SJSA1 (cell line): ENCODE data around the gene MYL5. TPM values are rescaled to one million over a fixed set of nuclear protein-coding genes. Genes with fewer than 3 reads are reported as not detected.
A peak's percentile ranks its signal among the peaks of the same experiment; 100 is the strongest.
"Not testable (repeated sequence)": the region's sequence is repeated elsewhere in the genome, so short reads cannot be mapped to it uniquely, and the experiment has no call there.

Experiments
- DNase-seq, 2 experiments: peaks; one replicate each; pipeline ENCODE4 v3.0.0-alpha.2; 2015 to 2020; ENCODE audit warnings: low spot score in 2 of 2, low read depth in 1 of 2
- H3K27ac ChIP-seq: fragments of 250-450 bp; sonication (Bioruptor Pico); 2 replicates; pipeline ENCODE4 v1.5.1; 2020; ENCODE audit warnings: mild to moderate bottlenecking, moderate library complexity
- H3K27me3 ChIP-seq: fragments of 250-450 bp; sonication (Bioruptor Pico); replicated peaks from 2 replicates; pipeline ENCODE4 v1.5.1; 2020; ENCODE audit warnings: mild to moderate bottlenecking, moderate library complexity
- H3K36me3 ChIP-seq: fragments of 250-450 bp; sonication (Bioruptor Pico); 2 replicates; pipeline ENCODE4 v1.5.1; 2020; ENCODE audit warnings: mild to moderate bottlenecking
- H3K4me1 ChIP-seq: fragments of 250-450 bp; sonication (Bioruptor Pico); replicated peaks from 2 replicates; pipeline ENCODE4 v1.6.1; 2021; ENCODE audit warnings: mild to moderate bottlenecking
- H3K4me3 ChIP-seq: fragments of 250-450 bp; sonication (Bioruptor Pico); 2 replicates; pipeline ENCODE4 v1.5.1; 2020; ENCODE audit warnings: mild to moderate bottlenecking
- H3K9me3 ChIP-seq: fragments of 250-450 bp; sonication (Bioruptor Pico); replicated peaks from 2 replicates; pipeline ENCODE4 v1.5.1; 2020; ENCODE audit warnings: mild to moderate bottlenecking
- total RNA-seq: library from RNA; depleted of rRNA; stranded (reverse); fragments of >200 nt; shearing (Covaris generic); gene quantifications from 2 replicates; pipeline ENCODE4 v1.2.3, GENCODE V29; 2014

Gene MYL5
- total RNA-seq, 1 experiment from 2014 or later = 1.2 TPM

GRCh38 chr4:687048-687970 lies 13.0 kb downstream of the MYL5 start:
- H3K4me3 ChIP-seq = no peak overlapping the region
- H3K9me3 ChIP-seq = no peaks in the 10 kb centered on the region
- no peaks in the 10 kb centered on the region for H3K27me3 ChIP-seq
- peak; percentile 27 to 59 for DNase-seq
- H3K36me3 ChIP-seq = no peaks in the 10 kb centered on the region
- peaks cover 7% of the 10 kb centered on the region for H3K4me1 ChIP-seq
- H3K27ac ChIP-seq = no peak overlapping the region

GRCh38 chr4:687971-688853 lies 13.9 kb downstream of the MYL5 start:
- H3K9me3 ChIP-seq = no peaks in the 10 kb centered on the region
- DNase-seq = no peak
- no peak overlapping the region for H3K4me3 ChIP-seq
- H3K36me3 ChIP-seq = no peaks in the 10 kb centered on the region
- H3K27ac ChIP-seq = no peak overlapping the region
- peaks cover 7% of the 10 kb centered on the region for H3K4me1 ChIP-seq
- H3K27me3 ChIP-seq = no peaks in the 10 kb centered on the region

DNA sequence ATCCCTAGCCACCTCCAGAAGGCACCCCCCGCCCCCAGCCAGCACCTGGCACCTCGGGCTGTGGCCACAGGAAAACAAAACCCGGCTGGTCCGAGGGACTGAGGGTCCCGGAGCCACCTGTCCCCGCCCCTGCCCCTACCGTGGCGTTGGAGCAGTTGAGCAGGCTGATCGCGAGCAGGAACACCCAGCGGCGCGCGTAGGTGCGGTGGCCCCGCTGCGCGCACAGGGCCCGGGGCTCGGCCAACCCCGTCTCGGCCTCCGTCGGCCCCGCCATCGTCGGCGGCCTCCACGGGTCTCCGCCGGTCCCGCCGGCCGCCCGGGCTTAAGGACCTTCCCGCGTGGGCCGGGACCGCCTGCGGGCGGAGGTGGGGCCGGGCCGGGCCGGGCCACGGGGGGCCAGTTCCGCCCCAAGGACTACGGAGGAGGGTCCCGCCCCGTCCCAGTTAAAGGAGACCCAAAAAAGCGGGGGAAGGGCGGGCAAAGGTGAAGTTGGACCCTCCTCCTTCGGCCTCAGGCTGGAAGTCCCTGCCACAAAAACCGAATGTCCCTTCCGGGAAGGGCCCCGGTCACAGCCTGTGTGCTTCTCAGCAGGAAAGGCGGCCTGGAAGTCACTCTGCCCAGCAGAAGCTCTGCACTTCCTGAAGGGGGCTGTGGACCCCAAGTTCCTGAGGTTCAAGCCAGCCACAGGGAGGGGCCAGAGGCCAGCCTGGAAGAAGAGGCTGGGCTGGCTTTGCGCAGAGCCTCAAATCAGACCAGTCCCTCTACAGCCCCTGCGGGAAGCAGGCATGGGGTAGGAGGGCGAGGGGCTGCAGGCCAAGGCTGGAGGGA lies 14.7 kb downstream of the MYL5 start, which contains the start of gene SLC49A3:
TSS of gene SLC49A3 (minus strand) at position 298 of the 828 bp plus-strand sequence. CDS start at position 274, 24 bp downstream.
- Histone ChIP-seq H3K9me3 (no peaks in the 10 kb centered on the region), H3K4me3 (no peak within 1 kb of the TSS), H3K27me3 (no peaks in the 10 kb centered on the region), H3K27ac (no peak within 1 kb of the TSS), H3K4me1 (peaks cover 7% of the 10 kb centered on the region), H3K36me3 (no peaks in the 10 kb centered on the region)
- DNase-seq = no peak

DNA sequence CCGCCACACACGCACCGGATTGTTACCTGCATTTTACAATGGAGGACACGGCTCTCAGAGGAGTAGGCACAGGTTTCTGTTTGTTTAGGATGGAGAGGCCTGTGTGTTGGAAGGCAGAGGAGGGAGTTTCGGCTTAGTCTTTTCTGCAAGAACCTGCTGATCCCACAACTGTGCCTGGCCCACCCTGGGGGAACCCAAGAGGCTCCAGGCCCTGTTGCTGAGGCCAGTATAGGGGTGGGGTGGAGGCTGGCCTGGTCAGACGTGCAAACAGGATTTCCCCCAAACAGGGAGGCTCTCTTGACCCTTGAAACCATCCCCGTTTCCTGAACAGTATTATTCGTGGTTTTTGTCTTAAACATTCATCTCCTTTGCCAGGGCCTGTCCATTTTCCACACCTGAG lies 15.4 kb downstream of the MYL5 start:
- Histone ChIP-seq H3K36me3 (no peaks in the 10 kb centered on the region), H3K27me3 (no peaks in the 10 kb centered on the region), H3K4me1 (peaks cover 7% of the 10 kb centered on the region), H3K27ac (no peak overlapping the region), H3K9me3 (no peaks in the 10 kb centered on the region), H3K4me3 (no peak overlapping the region)
- DNase-seq = no peak

DNA sequence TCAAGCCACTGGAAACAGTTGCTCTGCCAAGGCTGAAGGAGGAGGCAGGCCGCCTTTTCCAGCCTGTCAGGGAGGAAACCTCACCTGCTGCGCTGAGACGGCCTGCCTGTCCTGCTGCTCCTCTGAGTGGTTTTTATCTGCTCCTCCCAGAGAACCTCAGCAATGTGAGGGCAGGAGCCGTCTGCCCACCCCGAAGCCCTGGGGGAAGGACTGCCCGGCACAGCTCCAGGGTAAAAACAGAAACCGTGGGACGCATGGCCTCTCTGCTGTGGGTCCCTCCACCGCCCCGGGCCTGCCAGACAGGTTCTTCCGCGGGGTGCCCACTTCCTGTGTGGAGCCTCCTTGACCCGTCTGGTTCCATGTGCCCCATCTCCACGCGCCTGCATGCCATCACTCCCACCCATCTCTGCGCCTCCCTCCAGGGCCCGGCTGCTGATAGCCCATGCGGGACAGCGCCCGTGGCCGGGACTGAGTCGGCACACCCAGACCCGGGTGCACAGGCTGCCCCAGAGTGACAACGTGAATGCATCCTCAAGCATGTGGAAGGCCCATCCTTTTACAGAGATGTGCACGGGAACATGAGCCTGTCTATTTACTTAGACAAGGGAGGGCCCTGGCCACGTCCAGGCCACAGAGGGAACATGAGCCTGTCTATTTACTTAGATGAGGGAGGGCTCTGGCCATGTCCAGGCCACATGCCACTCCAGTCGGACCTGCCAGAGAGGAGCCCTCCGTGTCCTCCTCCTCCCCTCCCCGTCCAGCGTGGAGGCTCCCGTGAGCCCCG lies 18.6 kb downstream of the MYL5 start:
- DNase-seq = no peak
- Histone ChIP-seq H3K4me1 (no peaks in the 10 kb centered on the region), H3K27me3 (no peaks in the 10 kb centered on the region), H3K27ac (no peak overlapping the region), H3K9me3 (no peaks in the 10 kb centered on the region), H3K4me3 (no peak overlapping the region), H3K36me3 (no peaks in the 10 kb centered on the region)

DNA sequence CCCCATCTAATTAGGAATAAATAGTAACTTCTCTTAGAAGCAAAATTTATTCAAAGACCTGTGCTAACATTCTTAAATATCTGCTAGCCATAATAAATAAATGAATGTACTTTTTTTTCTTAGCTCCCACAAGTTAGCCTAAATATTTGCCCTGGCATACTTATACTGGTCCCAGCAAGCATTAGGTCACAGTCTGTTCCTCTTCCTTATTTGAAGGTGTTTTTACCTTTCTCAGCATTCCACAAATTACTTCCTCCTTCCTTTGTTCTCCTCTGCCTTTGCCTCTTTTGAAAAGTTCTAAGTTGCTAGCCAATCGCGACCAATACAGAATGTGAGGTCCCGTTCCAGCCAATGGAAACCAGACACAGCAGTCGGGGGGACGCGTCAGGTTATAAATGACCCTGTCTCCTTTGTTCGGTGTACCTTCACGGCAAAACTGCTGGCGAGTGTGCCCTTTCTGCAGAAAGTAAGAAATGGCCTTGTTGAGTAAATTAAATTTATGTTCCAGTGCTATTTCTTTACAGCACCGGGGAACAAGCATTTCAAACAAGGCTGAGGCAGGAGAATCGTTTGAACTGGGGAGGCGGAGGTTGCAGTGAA lies 20.1 kb downstream of the MYL5 start:
- not testable (repeated sequence) for H3K4me3 ChIP-seq, H3K27me3 ChIP-seq, H3K27ac ChIP-seq, H3K36me3 ChIP-seq, H3K9me3 ChIP-seq, H3K4me1 ChIP-seq, DNase-seq

DNA sequence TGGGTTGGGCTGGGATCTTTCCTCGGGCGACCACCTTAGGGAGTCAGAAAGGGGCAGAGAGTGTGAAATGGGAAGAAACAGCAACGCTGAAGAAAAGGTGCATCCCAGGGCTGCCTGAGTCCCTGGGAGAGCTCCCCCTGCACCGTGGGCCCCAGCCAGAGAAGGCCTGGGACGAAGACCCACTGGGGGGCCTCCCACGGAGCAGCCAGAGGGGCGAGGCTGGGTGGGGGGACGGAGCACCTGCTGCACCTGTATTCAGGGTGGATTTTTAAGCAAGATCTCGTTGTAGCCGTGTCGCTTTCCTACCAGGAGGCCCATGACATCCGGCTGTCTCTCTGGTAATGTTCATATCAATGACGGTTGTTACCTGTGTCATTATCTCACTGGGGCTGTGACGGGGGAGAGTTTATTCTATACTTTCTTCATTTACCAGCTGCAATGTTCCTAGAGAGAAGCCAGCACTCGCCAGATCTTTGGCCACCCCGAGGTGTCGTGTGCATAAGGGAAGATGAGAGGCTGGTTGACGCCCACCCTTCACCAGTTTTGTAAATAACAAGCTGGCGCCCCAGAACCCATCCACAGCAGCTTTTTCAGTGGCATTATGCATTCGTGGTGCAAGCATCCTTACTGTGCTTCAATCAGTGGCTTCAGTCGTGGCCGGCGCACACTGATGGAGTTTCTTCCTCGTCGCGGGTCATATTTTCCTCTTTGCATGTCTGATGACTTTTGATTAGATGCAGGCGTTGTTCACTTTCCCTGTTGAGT lies 25.7 kb downstream of the MYL5 start:
- Histone ChIP-seq H3K27ac (no peak overlapping the region), H3K36me3 (no peaks in the 10 kb centered on the region), H3K4me1 (no peaks in the 10 kb centered on the region)

DNA sequence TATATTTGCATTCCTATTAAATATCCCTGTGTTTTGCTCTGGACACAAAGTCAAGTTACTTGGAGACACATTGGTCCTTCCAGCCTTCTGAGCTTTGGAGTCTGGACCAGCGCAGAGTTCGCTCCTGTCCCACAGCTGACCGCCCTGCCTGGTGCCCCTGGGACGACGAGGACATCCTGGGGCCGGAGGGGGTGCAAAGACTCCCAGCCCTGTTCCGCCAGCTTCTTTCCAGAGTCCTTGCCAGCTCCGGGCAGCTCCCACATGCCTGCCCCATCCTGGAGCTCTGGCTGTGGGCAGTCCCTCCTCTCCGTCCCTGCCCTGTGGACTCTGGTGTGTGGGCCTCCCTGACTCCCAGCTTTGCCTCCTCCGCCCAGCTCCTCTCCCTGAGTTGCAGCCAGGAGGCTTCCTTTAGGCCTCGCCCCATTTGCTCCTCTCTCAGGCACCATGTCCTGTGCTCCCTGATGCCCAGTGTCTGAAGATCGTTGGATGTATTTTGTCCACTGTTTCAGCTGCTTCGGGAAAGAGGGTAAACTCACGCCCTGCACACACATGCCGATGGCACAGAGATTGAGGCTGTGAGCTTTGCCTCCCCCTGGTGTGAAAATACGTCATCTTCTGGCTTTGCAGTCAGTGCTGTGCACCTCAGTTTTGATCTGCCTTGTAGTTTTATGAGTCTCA lies 26.4 kb downstream of the MYL5 start:
- no peak for DNase-seq
- H3K27me3 ChIP-seq = no peaks in the 10 kb centered on the region

More for the DNA sequence above, 25.7 kb downstream of the MYL5 start:
- no peak overlapping the region for H3K4me3 ChIP-seq
- DNase-seq = no peak
- H3K27me3 ChIP-seq = no peaks in the 10 kb centered on the region
- H3K9me3 ChIP-seq = no peaks in the 10 kb centered on the region

GRCh38 chr4:702618-703048 lies 28.3 kb downstream of the MYL5 start:
- no peak for DNase-seq
- Histone ChIP-seq H3K36me3 (peaks cover 3% of the 10 kb centered on the region; the same call in 1 of the 2 replicates), H3K27ac (no peak overlapping the region), H3K4me1 (no peaks in the 10 kb centered on the region), H3K4me3 (no peak overlapping the region), H3K9me3 (no peaks in the 10 kb centered on the region), H3K27me3 (no peaks in the 10 kb centered on the region)

More for the DNA sequence above, 26.4 kb downstream of the MYL5 start:
- H3K4me1 ChIP-seq = no peaks in the 10 kb centered on the region
- H3K27ac ChIP-seq = no peak overlapping the region
- peaks cover 1% of the 10 kb centered on the region; the same call in 1 of the 2 replicates for H3K36me3 ChIP-seq
- no peak overlapping the region for H3K4me3 ChIP-seq
- no peaks in the 10 kb centered on the region for H3K9me3 ChIP-seq

DNA sequence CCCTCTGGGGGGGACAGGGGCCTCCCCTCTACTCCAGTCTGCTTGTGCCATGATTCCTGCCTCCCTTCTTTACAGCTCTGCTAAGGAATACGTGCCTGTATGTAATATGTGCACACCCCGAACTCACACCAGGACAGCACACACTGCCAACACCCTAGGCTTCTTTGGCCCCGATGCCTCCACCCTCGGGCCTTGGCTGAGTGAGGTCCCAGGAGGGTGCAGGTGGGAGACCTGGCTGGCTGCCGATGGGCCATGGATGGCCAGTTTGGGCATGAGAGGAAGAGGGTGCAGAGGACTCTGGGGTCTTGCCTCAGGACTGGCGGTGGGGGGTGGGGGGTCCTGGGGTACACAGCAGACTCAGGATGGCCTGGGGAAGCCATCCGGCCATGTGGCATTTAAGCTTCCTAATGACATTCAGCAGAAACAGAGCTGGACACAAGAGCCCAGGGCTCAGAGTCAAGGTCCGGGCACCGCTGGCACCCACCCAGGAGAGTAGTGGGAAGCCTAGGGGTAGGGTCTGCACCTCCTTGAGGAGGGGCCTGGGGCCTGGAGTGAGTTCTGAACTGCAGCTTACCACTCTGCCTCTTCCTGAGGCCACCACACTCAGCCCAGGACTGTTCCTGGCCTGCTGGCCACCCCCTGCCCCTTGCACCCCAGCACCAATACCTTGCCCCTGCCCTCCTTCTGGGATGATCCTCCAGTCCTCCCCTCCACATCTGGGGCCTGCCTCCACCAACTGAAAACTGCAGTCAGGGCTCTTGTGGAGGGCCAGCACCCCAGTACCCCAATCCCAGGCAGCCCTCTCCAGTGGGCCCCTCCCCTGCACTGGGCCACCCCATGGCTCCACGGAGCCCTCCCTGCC lies 29.2 kb downstream of the MYL5 start:
- H3K4me1 ChIP-seq = no peaks in the 10 kb centered on the region
- no peak for DNase-seq
- no peaks in the 10 kb centered on the region for H3K27me3 ChIP-seq
- no peak overlapping the region for H3K4me3 ChIP-seq
- peaks cover 3% of the 10 kb centered on the region; the same call in 1 of the 2 replicates for H3K36me3 ChIP-seq
- no peaks in the 10 kb centered on the region for H3K9me3 ChIP-seq
- no peak overlapping the region for H3K27ac ChIP-seq
